HepG2 (cell line): ENCODE measurements around the gene TKTL2. TPM values are rescaled to one million over a fixed set of nuclear protein-coding genes. Genes with fewer than 3 reads are reported as not detected.
A peak's percentile ranks its signal among the peaks of the same experiment; 100 is the strongest.

Source experiments
- ASH2L ChIP-seq: fragments of 300-600, 200-600 bp; sonication (generic); IDR thresholded peaks from 2 replicates; pipeline ENCODE4 v1.7.0; 2017; ENCODE audit warnings: low read depth, mild to moderate bottlenecking, moderate library complexity, mixed read lengths, low read length; ENCODE audit not compliant: insufficient read length
- DNMT1 ChIP-seq: sonication (generic); formaldehyde crosslinking; IDR thresholded peaks from 2 replicates; pipeline ENCODE4 v1.5.1; 2020; ENCODE audit warnings: mild to moderate bottlenecking, missing genetic modification reagents
- FOXA3 ChIP-seq: IDR thresholded peaks from 2 replicates; pipeline ENCODE4 v1.6.1; 2016; ENCODE audit warnings: missing genetic modification reagents, missing compliant biosample characterization
- FOXJ3 ChIP-seq: sonication (generic); formaldehyde crosslinking; IDR thresholded peaks from 2 replicates; pipeline ENCODE4 v1.4.0; 2020; ENCODE audit warnings: missing genetic modification reagents, mild to moderate bottlenecking, borderline replicate concordance
- GLI4 ChIP-seq: sonication (generic); formaldehyde crosslinking; IDR thresholded peaks from 2 replicates; pipeline ENCODE4 v1.5.1; 2020; ENCODE audit warnings: missing genetic modification reagents, mild to moderate bottlenecking, moderate library complexity, borderline replicate concordance
- KAT8 ChIP-seq: IDR thresholded peaks from 2 replicates; pipeline ENCODE4 v1.6.1; 2016; ENCODE audit warnings: missing genetic modification reagents, missing compliant biosample characterization
- MXI1 ChIP-seq: IDR thresholded peaks from 3 replicates; pipeline ENCODE4 v1.6.1; 2012; ENCODE audit warnings: low read depth, low read length, inconsistent platforms, borderline replicate concordance
- PAWR ChIP-seq: sonication (generic); formaldehyde crosslinking; IDR thresholded peaks from 2 replicates; pipeline ENCODE4 v1.4.0; 2020; ENCODE audit warnings: missing genetic modification reagents, mild to moderate bottlenecking, borderline replicate concordance
- POLR2AphosphoS5 ChIP-seq: IDR thresholded peaks from 2 replicates; pipeline ENCODE4 v1.6.1; 2012; ENCODE audit warnings: low read depth, low read length
- RBM22 ChIP-seq: fragments of 200-400 bp; formaldehyde crosslinking; optimal IDR thresholded peaks from 2 replicates; pipeline ENCODE3; 2017; ENCODE audit warnings: mild to moderate bottlenecking, low read length, moderate library complexity
- RBM39 ChIP-seq: fragments of 200-400 bp; formaldehyde crosslinking; IDR thresholded peaks from one replicate; pipeline ENCODE4 v1.6.1; 2018; ENCODE audit warnings: antibody characterized with exemption, mild to moderate bottlenecking, low read depth, low read length; ENCODE audit not compliant: poor library complexity, severe bottlenecking
- SMARCC2 ChIP-seq: fragments of 450-650 bp; IDR thresholded peaks from 2 replicates; pipeline ENCODE4 v1.6.1; 2017; ENCODE audit warnings: antibody characterized with exemption, mild to moderate bottlenecking
- SMYD3 ChIP-seq: sonication (generic); formaldehyde crosslinking; IDR thresholded peaks from 2 replicates; pipeline ENCODE4 v1.8.1; 2023; ENCODE audit warnings: mild to moderate bottlenecking, missing genetic modification reagents
- SRSF9 ChIP-seq: fragments of 200-400 bp; formaldehyde crosslinking; IDR thresholded peaks from 2 replicates; pipeline ENCODE4 v1.6.1; 2018; ENCODE audit warnings: borderline replicate concordance, mild to moderate bottlenecking, low read depth, low read length; ENCODE audit not compliant: insufficient read depth, poor library complexity, severe bottlenecking
- TAF15 ChIP-seq: fragments of 200-400 bp; formaldehyde crosslinking; IDR thresholded peaks from one replicate; pipeline ENCODE4 v1.6.1; 2018; ENCODE audit warnings: mild to moderate bottlenecking, low read depth, low read length; ENCODE audit not compliant: poor library complexity, severe bottlenecking
- TEAD3 ChIP-seq: optimal IDR thresholded peaks from 2 replicates; pipeline ENCODE3; 2016; ENCODE audit warnings: borderline replicate concordance
- ZNF383 ChIP-seq: sonication (generic); formaldehyde crosslinking; IDR thresholded peaks from 2 replicates; pipeline ENCODE4 v1.4.0; 2020; ENCODE audit warnings: missing genetic modification reagents, mild to moderate bottlenecking, borderline replicate concordance
- ZNF484 ChIP-seq: sonication (generic); formaldehyde crosslinking; IDR thresholded peaks from 2 replicates; pipeline ENCODE4 v1.5.1; 2020; ENCODE audit warnings: mild to moderate bottlenecking, low read depth, missing genetic modification reagents, borderline replicate concordance
- ZNF720 ChIP-seq: sonication (generic); formaldehyde crosslinking; IDR thresholded peaks from 2 replicates; pipeline ENCODE4 v1.4.0; 2020; ENCODE audit warnings: missing genetic modification reagents
- ZNF839 ChIP-seq: sonication (generic); formaldehyde crosslinking; IDR thresholded peaks from 2 replicates; pipeline ENCODE4 v1.4.0; 2020; ENCODE audit warnings: missing genetic modification reagents, mild to moderate bottlenecking, borderline replicate concordance
- polyA plus RNA-seq, 8 experiments: library from polyadenylated mRNA; depleted of rRNA in 3 of 8; stranded (reverse) in 7 of 8; unstranded in 1 of 8; fragments of >200 nt; fragmentation: Illumina TruSeq in 4 of 8; extraction: Trizol in 4 of 8; gene quantifications; 2 replicates each; pipeline versions ENCODE4 v1.2.1 to v1.2.3, GENCODE V29; 2011 to 2016; ENCODE audit warnings: low read depth in 4 of 8, missing spikeins in 1 of 8, mixed read lengths in 1 of 8; ENCODE audit not compliant: insufficient read depth in 1 of 8
- total RNA-seq, 5 experiments: library from RNA; depleted of rRNA; stranded (reverse); fragments of >200 nt; fragmentation: Illumina TruSeq; extraction: Trizol; gene quantifications; 2 replicates each; pipeline ENCODE4 v1.2.3, GENCODE V29; 2016; ENCODE audit warnings: low read depth in 1 of 5
- TF ChIP-seq, protein P1 (sequence below): conservative IDR thresholded peaks from 2 replicates; pipeline ENCODE4 v1.6.1; 2018; ENCODE audit warnings: missing genetic modification reagents
- TF ChIP-seq, protein P2 (sequence below): sonication (generic); formaldehyde crosslinking; conservative IDR thresholded peaks from 2 replicates; pipeline ENCODE4 v1.8.0; 2022; ENCODE audit warnings: low read depth, missing genetic modification reagents
- TF ChIP-seq, protein P3 (sequence below): IDR thresholded peaks from 2 replicates; pipeline ENCODE4 v1.6.1; 2016

TKTL2 gene
- total and polyA plus RNA-seq, 2 of the 13 experiments (the other 11 are each of a cell fraction or from before 2014, with no cell fraction given) = not detected

DNA sequence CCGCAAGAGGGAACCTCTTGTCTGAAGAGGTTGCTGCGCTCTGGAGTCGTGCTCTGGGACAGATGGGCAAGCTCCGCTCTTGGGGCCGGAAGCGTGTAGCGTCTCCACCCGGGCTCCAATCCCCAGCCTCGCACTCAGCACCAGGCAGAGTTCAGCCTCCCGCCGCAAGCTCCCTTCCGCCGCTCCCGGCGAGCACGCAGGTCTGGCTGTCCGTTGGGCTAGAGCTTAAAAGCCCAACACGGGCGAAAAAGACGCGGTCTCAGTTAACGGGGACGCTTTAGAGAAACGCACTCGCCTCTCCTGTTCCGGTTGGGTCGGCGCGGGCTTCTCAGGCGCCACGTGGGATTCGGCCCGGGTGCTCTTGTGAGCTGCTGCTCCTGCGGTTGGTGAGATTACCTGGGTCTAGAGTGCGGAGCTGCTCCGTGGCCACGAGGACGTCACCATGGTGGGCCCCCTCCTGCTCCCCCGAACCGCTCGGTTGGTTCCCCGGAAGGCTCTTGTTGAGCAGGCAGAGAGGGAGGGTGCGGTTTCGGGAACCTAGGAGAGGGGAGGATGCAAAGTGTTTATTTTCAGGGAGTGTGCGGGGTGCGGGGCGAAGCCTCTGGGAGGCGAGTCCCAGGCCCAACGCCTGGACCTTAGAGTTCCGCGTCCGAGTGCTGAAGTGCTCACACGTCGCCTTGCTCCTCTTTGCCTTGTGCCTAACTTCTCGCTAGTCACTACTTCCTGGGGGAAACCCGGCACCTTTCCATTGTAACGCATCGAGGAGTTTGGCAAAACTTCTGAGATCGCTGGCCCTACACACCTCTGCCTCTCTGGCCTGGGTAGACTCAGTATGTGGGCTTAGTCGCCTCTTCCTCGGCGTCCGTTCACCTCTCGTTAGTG, 21.0 kb upstream of the TKTL2 start, which contains the start of gene TMA16 (continued):
- TF ChIP-seq ZNF720 (CRISPR knock-in tag) = 0 out of 2 replicates have a peak, but pooled peaks have one; percentile 79
- peak; percentile 65; the same call in 1 of the 2 replicates for TF ChIP-seq ZNF383 (CRISPR knock-in tag)
- TF ChIP-seq SMYD3 (CRISPR knock-in tag) = peak; percentile 95
- TF ChIP-seq TEAD3 (CRISPR knock-in tag) = peak; percentile 84
- no peak for TF ChIP-seq SMARCC2
- peak; percentile 98 for TF ChIP-seq KAT8 (CRISPR knock-in tag)
- TF ChIP-seq FOXA3 (CRISPR knock-in tag) = peak; percentile 73
- TF ChIP-seq, protein P1, sequence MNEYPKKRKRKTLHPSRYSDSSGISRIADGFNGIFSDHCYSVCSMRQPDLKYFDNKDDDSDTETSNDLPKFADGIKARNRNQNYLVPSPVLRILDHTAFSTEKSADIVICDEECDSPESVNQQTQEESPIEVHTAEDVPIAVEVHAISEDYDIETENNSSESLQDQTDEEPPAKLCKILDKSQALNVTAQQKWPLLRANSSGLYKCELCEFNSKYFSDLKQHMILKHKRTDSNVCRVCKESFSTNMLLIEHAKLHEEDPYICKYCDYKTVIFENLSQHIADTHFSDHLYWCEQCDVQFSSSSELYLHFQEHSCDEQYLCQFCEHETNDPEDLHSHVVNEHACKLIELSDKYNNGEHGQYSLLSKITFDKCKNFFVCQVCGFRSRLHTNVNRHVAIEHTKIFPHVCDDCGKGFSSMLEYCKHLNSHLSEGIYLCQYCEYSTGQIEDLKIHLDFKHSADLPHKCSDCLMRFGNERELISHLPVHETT = peak; percentile 96; the same call in 1 of the 2 replicates
- no peak for TF ChIP-seq PAWR
- peak; percentile 86 for TF ChIP-seq FOXJ3 (CRISPR knock-in tag)
- TF ChIP-seq RBM22 = peak; percentile 50
- TF ChIP-seq, protein P2, sequence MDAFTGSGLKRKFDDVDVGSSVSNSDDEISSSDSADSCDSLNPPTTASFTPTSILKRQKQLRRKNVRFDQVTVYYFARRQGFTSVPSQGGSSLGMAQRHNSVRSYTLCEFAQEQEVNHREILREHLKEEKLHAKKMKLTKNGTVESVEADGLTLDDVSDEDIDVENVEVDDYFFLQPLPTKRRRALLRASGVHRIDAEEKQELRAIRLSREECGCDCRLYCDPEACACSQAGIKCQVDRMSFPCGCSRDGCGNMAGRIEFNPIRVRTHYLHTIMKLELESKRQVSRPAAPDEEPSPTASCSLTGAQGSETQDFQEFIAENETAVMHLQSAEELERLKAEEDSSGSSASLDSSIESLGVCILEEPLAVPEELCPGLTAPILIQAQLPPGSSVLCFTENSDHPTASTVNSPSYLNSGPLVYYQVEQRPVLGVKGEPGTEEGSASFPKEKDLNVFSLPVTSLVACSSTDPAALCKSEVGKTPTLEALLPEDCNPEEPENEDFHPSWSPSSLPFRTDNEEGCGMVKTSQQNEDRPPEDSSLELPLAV (CRISPR knock-in tag) = no peak
- TF ChIP-seq, protein P3, sequence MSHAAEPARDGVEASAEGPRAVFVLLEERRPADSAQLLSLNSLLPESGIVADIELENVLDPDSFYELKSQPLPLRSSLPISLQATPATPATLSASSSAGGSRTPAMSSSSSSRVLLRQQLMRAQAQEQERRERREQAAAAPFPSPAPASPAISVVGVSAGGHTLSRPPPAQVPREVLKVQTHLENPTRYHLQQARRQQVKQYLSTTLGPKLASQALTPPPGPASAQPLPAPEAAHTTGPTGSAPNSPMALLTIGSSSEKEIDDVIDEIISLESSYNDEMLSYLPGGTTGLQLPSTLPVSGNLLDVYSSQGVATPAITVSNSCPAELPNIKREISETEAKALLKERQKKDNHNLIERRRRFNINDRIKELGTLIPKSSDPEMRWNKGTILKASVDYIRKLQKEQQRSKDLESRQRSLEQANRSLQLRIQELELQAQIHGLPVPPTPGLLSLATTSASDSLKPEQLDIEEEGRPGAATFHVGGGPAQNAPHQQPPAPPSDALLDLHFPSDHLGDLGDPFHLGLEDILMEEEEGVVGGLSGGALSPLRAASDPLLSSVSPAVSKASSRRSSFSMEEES (CRISPR knock-in tag) = peak; percentile 81; the same call in 1 of the 2 replicates
- TF ChIP-seq ZNF839 (CRISPR knock-in tag) = 0 out of 2 replicates have a peak, but pooled peaks have one; percentile 48
- no peak for TF ChIP-seq TAF15
- TF ChIP-seq SRSF9 = no peak
- TF ChIP-seq MXI1 = peak; percentile 97; the same call in 2 of the 3 replicates
- TF ChIP-seq DNMT1 (CRISPR knock-in tag) = peak; percentile 80; the same call in 1 of the 2 replicates
- TF ChIP-seq RBM39 = peak; percentile 90
- TF ChIP-seq GLI4 (CRISPR knock-in tag) = 0 out of 2 replicates have a peak, but pooled peaks have one; percentile 44
- peak; percentile 80 for TF ChIP-seq POLR2AphosphoS5
- TF ChIP-seq ASH2L = peak; percentile 95
- TF ChIP-seq ZNF484 (CRISPR knock-in tag) = no peak
